Osteoblast (primary cell): ENCODE results near the gene ZNF256. TPM values are rescaled to one million over a fixed set of nuclear protein-coding genes. Genes with fewer than 3 reads are reported as not detected.
"Not testable (repeated sequence)": the region's sequence is repeated elsewhere in the genome, so short reads cannot be mapped to it uniquely, and the experiment has no call there.

Experiments used
- DNase-seq: peaks from one replicate; pipeline ENCODE4 v3.0.0; 2011; ENCODE audit warnings: low spot score, mixed read lengths; ENCODE audit not compliant: insufficient read length; ENCODE audit errors: missing footprints
- H2AFZ ChIP-seq: 2 replicates; pipeline ENCODE4 v1.6.0; 2011; ENCODE audit warnings: mild to moderate bottlenecking, low read length
- H3K27ac ChIP-seq: 2 replicates; pipeline ENCODE4 v1.5.1; 2011; ENCODE audit warnings: mild to moderate bottlenecking, low read depth, low read length, moderate library complexity
- H3K27me3 ChIP-seq: 2 replicates; pipeline ENCODE4 v1.6.0; 2012; ENCODE audit warnings: mild to moderate bottlenecking, control low read depth, inconsistent platforms, low read length, moderate library complexity; ENCODE audit not compliant: insufficient read depth
- H3K36me3 ChIP-seq: 2 replicates; pipeline ENCODE4 v1.5.1; 2011; ENCODE audit warnings: mild to moderate bottlenecking, low read length, control low read depth, moderate library complexity; ENCODE audit not compliant: insufficient read depth
- H3K4me1 ChIP-seq: 2 replicates; pipeline ENCODE4 v1.5.1; 2011; ENCODE audit warnings: mild to moderate bottlenecking, low read length, control low read depth, moderate library complexity; ENCODE audit not compliant: insufficient read depth
- H3K4me2 ChIP-seq: 2 replicates; pipeline ENCODE4 v1.6.0; 2011; ENCODE audit warnings: mild to moderate bottlenecking, low read length; ENCODE audit not compliant: insufficient read depth
- H3K4me3 ChIP-seq: fragments of 200-600 bp; sonication (generic); 3 replicates; pipeline ENCODE4 v1.5.1; 2012; ENCODE audit warnings: mild to moderate bottlenecking, low read length, inconsistent platforms; ENCODE audit not compliant: insufficient read depth
- H3K79me2 ChIP-seq: 2 replicates; pipeline ENCODE4 v1.6.0; 2012; ENCODE audit warnings: mild to moderate bottlenecking, low read length, control low read depth, inconsistent platforms; ENCODE audit not compliant: insufficient read depth
- H3K9me3 ChIP-seq: 2 replicates; pipeline ENCODE4 v1.5.1; 2011; ENCODE audit warnings: low read depth, low read length, control low read depth
- H4K20me1 ChIP-seq: 2 replicates; pipeline ENCODE4 v1.6.0; 2012; ENCODE audit warnings: mild to moderate bottlenecking, low read length, control low read depth; ENCODE audit not compliant: insufficient read depth
- CTCF ChIP-seq: IDR thresholded peaks from 2 replicates; pipeline ENCODE4 v1.5.1; 2011; ENCODE audit warnings: mild to moderate bottlenecking, low read depth, low read length, moderate library complexity; ENCODE audit errors: extremely low read depth
- total RNA-seq: library from RNA; depleted of rRNA; stranded (reverse); fragments of >200 nt; gene quantifications from 2 replicates; pipeline ENCODE4 v1.2.3, GENCODE V29; 2012

The ZNF256 gene
- total RNA-seq, 1 donor = 5.8 TPM

- Histone ChIP-seq H3K79me2 (peaks cover 8% of the 10 kb centered on the region), H3K4me2 (no peak overlapping the region), H3K36me3 (peaks cover 3% of the 10 kb centered on the region), H3K9me3 (no peaks in the 10 kb centered on the region), H3K4me1 (peaks cover 3% of the 10 kb centered on the region), H2AFZ (no peak overlapping the region), H3K27me3 (no peaks in the 10 kb centered on the region), H4K20me1 (no peaks in the 10 kb centered on the region), H3K27ac (no peak overlapping the region), H3K4me3 (no peak overlapping the region)
- no peak for DNase-seq
- no peak for TF ChIP-seq CTCF
These were observed 11.8 kb downstream of the ZNF256 start for GRCh38 chr19:57935731-57936130.

- H3K4me3 ChIP-seq = peak within 1 kb of the TSS; percentile 86
- no peaks in the 10 kb centered on the region for H4K20me1 ChIP-seq
- peak within 1 kb of the TSS; percentile 70 for H3K4me2 ChIP-seq
- H2AFZ ChIP-seq = peak within 1 kb of the TSS; percentile 94
- peak; percentile 95 for DNase-seq
- no peaks in the 10 kb centered on the region for H3K36me3 ChIP-seq
- no peaks in the 10 kb centered on the region for H3K9me3 ChIP-seq
- peak within 1 kb of the TSS; percentile 28 for H3K27ac ChIP-seq
- H3K79me2 ChIP-seq = peaks cover 8% of the 10 kb centered on the region
- no peaks in the 10 kb centered on the region for H3K27me3 ChIP-seq
- H3K4me1 ChIP-seq = peaks cover 3% of the 10 kb centered on the region
- TF ChIP-seq CTCF = no peak
These were observed 12.5 kb downstream of the ZNF256 start, which contains the start of gene ZNF418 for GRCh38 chr19:57934820-57935665. TSS of gene ZNF418 (minus strand) at chr19:57935402. CDS start at chr19:57933822, 1,580 bp downstream.

GRCh38 chr19:57927587-57927986 lies 19.9 kb downstream of the ZNF256 start:
- no peak overlapping the region for H3K4me2 ChIP-seq
- peaks cover 30% of the 10 kb centered on the region for H3K36me3 ChIP-seq
- TF ChIP-seq CTCF = no peak
- H2AFZ ChIP-seq = no peak overlapping the region
- H3K4me1 ChIP-seq = no peaks in the 10 kb centered on the region
- DNase-seq = no peak
- H3K79me2 ChIP-seq = peaks cover 7% of the 10 kb centered on the region
- no peaks in the 10 kb centered on the region for H4K20me1 ChIP-seq
- no peak overlapping the region for H3K27ac ChIP-seq
- no peaks in the 10 kb centered on the region for H3K27me3 ChIP-seq
- H3K4me3 ChIP-seq = no peak overlapping the region
- peaks cover 34% of the 10 kb centered on the region for H3K9me3 ChIP-seq

- H3K27me3 ChIP-seq, H4K20me1 ChIP-seq, H3K4me1 ChIP-seq, H3K9me3 ChIP-seq: not testable (repeated sequence)
- Histone ChIP-seq H3K36me3 (peaks cover 14% of the 10 kb centered on the region), H3K79me2 (peaks cover 39% of the 10 kb centered on the region), H3K4me2 (peak within 1 kb of the TSS; percentile 92), H3K27ac (peak within 1 kb of the TSS; percentile 75), H3K4me3 (peak within 1 kb of the TSS; percentile 92), H2AFZ (peak within 1 kb of the TSS; percentile 81)
- peak; percentile 26 for TF ChIP-seq CTCF
- peak; percentile 94 for DNase-seq
These were observed 31.1 kb downstream of the ZNF256 start, which contains the start of gene ZNF417 for GRCh38 chr19:57916168-57916995. TSS of gene ZNF417 (minus strand) at chr19:57916592. CDS start at chr19:57916411, 181 bp downstream.
